ENCODE results near the gene TNFAIP8L3.
"Not testable (repeated sequence)": the region's sequence is repeated elsewhere in the genome, so short reads cannot be mapped to it uniquely, and the experiment has no call there.

Gene TNFAIP8L3

DNA sequence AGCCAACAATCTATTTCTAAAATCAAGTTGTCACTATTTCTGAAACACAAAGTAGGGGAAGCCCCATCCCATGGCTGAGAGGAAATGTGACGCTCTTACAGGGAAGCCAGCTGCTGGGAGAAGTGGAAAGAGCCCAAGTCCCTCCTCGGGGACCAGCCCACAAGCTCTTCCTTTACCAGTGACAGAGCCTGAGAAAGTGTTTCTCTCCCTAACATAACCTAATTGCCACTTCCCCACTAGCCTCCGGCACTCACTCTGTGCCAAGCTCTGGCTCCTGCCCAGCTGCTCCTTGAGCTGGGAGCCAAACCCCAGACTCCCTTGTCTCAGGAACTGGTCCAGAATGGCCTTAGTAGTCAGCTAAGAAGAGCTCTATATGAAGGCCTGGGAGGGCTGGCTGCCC is 42.9 kb downstream of the TNFAIP8L3 start:
- no peak for DNase-seq

DNA sequence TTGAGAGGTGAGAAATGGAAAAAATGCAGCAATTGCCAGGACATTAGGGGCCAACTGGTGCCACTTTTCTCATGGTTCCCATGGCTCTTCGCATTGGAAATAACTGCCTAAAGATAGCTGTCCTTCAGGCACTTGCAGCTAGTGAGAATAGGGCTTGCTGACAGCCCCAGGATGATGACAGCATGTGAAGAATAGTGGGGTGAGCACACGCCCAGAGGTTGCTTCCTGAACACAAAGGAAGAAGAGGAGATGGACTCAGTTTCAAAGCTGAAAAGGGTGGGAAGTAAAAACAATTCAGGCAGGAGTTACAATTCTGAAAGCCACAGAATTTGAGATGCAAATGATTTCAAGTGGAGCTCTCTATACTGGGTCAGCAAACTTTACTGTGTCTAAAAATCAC is 45.6 kb downstream of the TNFAIP8L3 start:
- no peak for DNase-seq

DNA sequence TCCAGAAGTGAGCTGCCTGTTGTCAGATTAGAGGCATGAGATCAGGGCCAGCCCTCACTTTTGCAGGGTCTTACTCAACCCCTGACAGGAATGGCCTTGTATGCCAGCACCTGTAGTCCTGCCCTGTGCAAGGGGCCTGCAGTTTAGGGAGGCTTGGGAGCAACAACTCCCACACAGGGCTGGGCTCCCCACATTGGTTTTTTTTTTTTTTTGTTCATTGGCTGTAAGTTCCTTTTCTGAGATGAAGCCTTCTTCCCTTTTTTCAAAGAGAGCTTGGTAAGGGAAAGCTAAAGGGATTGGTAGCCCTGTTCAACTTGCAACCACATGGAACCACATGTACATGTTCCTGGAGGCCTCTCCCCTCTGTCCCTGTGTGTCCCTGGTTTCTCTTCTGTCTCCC is 46.4 kb downstream of the TNFAIP8L3 start:
- no peak for DNase-seq

DNA sequence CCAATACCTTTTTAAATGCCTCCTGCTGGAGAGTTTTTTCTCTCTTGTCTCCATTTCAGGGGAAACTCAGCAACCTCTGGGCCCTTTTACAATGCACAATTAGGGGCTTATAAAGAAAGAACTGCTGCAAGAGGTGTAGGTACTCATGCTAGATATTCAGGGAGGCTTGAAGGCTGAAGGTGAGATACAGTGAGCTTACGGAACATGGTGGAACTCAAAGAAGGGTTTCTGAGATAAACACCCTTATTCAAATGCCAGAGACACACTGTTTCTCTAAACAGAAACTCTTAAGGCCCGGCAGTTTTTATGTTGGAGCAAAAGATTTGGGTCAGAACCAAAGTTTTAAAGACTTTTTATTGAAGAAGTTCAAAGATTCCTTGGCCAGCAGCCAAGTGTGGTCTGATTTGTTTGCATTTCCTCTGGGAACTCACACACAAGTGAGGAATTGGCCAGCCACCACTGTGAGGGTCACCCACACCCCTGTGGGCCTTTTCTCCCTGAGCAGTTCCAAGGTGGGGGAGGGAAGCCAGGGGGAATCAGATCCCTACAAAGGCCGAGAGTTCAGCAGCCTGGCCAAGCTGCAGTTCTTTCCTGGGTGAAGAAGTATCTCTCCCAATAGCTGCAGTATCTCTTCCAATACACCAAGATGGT is 47.8 kb downstream of the TNFAIP8L3 start:
- no peak for DNase-seq

DNA sequence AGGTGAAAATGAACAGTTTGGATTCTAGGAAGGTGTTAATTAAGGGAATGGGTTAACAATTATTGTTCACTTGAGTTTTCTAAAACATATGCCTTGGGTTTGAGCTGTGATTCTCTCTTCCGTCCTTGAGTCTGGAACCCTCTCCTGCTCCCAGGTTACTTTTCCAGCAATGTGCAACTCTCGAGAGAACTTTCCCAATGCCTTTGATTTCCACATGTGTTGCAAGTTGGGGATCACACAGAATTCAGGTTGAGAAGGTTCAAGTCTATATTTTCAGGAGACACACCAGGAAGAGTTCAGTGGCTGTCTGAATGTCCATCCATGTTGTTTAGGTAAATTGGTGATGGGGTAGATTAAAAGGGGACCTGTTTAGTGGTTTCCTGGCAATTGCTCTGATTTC is 48.7 kb downstream of the TNFAIP8L3 start:
- no peak for DNase-seq

DNA sequence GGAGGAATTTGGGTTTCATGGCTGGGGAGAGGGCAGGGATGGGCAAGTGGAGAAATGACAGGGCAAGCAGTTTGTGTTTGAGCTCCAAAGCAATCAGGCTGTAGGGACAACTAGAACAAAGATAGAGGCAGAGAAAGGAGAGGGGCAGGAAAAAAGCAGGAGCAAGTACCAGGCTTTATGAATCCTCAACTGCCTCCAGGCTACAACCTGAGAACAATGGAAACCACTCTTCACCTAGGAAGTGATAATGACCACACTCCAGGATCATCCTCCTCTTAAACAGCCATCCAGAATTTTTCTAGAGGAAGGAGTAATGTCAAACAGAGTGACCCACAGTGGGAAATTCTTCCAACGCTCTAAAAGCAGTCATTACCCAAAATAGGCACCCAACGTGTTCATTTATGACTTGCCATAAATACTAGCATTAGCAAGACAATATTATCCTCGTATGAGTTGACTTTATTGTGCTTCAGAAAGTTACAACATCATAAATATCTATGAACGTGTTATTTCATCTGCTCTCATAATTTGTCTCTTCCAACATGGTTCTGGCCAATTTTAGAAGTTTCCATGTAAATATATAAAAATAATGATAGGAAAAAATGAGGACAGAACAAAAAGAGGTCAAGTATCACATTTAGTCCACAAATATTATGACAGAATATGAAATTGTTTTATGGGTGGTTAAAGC is 50.5 kb downstream of the TNFAIP8L3 start:
- no peak for DNase-seq

DNA sequence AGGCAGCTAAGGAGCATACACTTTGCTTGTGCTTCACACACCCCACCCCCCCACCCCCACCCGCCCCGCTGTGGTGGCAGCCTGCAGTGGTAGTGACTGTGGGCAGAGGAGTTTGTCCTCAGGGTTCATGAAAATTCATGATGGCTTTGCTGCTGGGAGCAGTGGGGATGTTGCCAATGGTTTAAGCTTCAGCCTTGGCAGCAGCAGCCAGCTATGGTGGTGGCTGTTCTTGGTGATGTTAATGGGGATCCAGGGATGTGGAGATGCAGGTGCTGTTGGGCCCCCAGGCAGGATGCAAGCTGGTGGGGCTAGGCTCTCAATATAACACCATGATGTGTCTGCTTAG is 55.8 kb downstream of the TNFAIP8L3 start:
- no peak for DNase-seq

DNA sequence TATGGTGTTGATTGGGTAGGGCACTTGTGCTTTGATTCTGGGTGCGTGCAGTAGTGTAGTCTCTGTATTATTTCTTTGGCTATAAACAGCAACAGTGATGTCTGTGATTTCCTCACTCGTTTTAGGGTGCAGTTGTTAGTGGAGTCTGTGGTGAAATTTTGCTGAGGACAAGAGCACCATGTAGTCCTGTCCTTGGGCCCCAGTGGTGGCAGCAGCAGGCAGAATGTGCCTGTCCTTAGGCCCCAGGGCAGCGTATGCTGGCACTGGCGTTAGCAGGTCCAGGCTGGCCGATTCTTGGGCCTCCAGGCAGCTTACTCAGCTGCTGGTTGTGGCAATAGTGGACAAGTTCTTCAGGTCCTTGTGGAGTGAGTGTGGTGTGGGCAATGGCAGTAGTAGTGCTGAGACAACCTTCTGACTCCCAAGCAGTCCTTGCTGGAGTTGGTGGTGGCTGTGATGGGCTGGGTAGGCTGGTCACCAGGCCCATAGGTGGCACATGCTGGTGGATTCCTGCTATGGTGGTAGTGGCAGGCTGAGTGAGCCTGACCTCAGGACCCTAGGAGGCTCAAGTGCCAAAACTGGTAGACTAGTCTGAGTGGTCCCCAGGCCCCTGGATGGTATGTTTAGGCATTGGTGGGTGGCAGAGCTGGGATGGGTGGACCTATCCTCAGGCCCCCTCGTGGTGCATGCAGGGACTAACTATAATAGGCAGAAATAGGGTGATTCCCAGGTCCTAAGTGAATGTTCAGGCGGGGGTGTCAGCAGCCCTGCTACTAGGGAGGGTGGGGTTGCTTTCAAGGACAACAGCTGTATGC is 56.3 kb downstream of the TNFAIP8L3 start:
- no peak for DNase-seq

DNA sequence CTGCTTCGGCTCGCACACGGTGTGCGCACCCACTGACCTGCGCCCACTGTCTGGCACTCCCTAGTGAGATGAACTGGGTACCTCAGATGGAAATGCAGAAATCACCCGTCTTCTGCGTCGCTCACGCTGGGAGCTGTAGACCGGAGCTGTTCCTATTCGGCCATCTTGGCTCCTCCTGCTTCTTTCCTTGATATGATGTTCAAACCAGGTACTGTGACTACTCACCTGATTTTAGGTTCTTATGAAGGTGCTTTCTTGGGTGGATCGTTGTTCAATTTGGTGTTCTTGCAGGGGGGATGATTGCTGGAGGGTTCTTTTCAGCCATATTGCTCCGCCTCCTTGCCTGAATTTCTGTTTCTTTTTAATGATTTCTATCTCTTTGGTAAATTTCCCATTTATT is 57.2 kb downstream of the TNFAIP8L3 start:
- DNase-seq, result not testable (repeated sequence)

DNA sequence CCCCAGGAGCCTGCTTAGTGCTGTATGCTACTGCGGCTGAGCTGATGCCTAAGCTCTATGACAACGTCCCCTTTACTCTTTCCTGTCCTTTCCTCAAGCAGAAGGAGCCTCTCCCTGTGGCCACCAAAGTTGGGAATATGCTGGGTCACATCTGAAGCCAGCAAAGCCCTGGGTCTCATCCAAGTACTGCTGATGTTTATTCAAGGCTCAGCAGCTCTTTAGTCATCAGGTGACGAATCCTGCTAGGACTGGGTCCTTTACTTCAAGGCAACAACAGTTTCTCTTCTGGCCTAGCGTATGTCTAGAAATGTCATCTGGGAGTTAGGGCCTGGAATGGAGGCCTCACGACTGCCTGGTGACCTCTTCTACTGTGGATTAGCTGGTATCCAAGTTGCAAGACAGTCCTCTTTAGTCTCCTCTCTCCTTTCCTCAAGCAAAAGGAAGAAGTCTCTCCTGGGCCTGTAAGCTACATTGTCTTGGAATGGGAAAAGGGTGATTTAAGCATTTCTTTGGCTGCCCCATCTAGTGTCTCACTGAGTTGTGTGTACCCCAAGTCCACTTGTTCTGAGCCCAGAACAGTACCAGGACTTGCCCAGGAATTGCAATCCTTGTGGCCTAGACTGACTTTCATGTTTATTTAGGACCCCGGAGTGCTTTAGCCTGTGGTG is 63.9 kb downstream of the TNFAIP8L3 start:
- no peak for DNase-seq

DNA sequence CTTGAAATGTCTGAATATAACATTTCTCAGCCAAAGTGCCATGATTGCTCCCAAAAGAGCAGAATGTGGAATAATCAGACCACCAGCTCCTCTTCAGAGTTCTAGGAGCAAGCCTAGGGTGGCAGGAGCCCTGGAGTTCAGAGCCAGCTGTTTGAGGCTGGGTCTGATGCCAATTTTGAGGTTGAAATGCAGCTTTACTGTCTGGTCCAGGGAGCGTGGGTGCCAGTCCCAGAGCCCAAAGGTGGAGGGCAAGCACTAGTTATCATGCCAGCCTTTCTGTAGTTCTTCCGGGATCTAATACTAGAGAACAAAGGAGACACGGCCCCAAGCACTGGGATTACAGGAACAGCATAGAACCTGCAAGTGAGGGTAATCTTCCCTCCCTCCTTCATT is 69.3 kb downstream of the TNFAIP8L3 start:
- DNase-seq, result no peak

DNA sequence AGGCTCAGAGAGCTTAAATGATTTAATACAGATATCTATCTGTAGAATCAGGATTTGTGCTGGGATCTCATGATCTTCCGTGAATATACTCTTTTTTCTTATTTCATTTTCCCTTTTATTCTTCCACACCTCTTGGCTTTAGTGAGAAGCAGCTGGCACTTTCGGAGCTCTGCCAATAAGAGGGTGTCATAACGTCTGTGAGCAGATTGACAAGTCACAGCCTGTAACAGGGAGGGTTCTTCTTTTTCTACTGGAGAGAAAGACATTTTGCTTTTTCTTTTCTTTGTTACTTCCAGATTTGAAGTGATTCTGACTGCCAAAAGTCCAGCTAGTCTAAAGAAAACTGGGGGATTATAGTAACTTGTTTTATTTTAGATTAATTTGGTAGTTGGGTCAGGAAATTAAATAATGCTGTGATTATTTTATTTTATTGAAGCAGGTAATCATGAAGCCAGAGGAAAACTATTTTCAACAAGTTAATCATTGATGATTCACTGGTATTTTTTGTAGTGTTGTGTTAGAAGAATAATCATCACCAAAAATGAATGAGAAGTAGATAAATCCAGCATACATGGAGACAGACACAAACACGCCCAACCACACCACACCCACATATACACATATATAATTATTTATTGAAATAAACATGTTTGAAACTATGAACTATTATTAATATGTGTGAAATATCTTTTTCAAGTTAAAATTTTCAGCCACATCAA is 69.8 kb downstream of the TNFAIP8L3 start:
- no peak for DNase-seq

DNA sequence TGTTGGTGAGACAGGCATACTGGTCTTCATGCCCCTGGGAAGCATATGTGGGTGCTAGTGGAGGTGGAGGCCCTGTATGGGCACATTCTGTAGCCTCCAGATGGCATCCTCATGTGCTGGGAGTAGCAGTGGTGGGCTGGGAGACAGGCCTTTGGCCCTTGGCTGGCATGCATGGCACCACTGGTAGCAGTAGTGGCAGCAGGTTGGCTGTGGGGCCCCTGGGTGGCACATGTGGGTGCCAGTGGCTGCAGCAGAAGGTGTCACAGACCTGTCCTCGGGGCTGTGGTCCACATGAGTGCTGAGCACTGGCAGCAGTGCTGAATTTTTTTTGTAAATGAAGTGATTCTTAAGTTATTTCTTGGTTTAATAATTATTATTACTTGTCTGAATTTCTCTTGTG is 71.2 kb downstream of the TNFAIP8L3 start:
- no peak for DNase-seq

DNA sequence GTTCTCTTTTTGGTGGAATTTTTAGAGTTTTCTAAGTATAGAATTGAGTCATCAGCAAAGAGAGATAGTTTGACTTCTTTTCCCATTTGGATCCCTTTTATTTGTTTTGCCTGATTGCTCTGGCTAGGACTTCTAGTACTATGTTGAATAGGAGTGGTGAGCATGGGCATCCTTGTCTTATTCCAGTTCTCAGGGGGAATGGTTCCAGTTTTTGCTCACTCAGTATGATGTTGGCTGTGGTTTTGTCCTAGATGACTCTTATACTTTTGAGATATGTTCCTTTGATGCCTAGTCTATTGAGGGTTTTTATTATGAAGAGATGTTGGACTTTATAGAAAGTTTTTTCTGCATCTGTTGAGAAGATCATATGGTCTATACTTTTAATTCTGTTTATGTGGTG is 72.5 kb downstream of the TNFAIP8L3 start:
- no peak for DNase-seq

DNA sequence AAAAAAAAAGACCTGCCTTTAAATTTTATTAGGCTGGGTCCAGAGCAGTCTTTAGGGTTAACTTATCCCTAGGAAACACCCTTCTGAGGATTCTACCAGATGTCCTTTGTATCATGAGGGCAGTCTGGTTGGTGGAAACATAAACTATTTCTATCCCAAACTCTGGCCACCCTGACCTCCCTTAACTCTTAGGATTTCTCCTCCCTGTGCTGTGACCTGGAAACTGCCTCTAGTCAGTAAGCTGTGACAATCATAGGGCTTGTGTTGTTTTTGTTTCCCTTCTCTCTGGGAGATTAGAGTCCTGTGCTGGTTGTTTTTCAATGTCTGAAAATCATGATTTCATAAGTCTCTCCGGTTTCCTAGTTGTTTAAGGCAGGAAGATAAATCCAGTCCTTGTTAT is 78.1 kb downstream of the TNFAIP8L3 start:
- no peak for DNase-seq

DNA sequence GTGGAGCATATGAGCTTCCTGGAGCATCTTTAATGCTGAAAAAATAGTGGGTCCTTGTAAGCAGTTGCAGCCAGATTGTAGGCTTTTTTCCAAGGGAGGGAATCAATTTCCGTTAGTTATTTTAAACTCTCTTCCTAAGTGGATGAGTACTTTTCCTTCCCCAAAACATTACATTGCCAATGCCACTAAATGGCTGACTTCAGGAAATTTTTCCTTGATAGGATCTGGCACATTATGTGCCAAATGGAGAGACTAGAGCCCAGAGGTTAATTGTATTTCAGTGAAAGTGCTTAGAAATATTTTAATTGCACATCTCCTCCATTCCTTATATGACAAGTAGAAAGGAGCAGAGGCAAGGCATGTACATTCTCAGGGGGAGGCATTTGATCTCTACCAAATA is 83.5 kb downstream of the TNFAIP8L3 start:
- no peak for DNase-seq

DNA sequence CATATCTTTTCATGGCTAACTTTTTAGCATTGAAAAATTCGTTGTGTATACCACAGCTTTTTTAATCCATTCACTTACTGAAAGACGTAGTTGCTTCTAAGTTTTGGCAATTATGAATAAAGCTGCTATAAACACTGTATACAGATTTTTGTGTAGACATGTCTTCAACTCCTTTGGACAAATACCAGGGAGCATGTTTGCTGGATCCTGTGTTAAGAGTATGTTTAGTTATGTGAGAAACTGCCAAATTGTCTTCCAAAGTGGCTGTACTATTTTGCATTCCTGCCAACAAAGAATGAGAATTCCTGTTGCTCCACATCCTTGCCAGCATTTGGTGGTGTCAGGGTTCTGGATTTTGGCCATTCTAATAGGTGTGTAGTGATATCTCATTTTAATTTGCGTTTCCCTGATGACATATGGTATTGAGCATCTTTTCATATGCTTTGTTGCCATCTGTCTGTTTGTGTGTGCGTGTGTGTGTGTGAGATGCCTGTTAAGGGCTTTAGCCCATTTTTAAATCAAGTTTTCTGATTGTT is 87.5 kb downstream of the TNFAIP8L3 start:
- DNase-seq, result no peak

Measured in CD4-positive, alpha-beta T cell treated with Interferon alpha-2 for 1 hour (primary cell).